SK-N-MC (cell line): ENCODE results near the gene NOL6.
A peak's percentile ranks its signal among the peaks of the same experiment; 100 is the strongest.

Experiments used
- DNase-seq: peaks from one replicate; pipeline ENCODE4 v3.0.0-alpha.2; 2011; ENCODE audit warnings: low read depth, low spot score
- H3K27ac ChIP-seq: fragments of 200-600 bp; sonication (generic); 2 replicates; pipeline ENCODE4 v1.5.1; 2016; ENCODE audit warnings: mixed run types
- H3K36me3 ChIP-seq: fragments of 200-600 bp; sonication (generic); 2 replicates; pipeline ENCODE4 v1.6.1; 2017; ENCODE audit warnings: antibody characterized with exemption, low read length, mixed read lengths; ENCODE audit not compliant: insufficient read depth
- H3K4me3 ChIP-seq: fragments of 200-600 bp; sonication (generic); 2 replicates; pipeline ENCODE4 v1.5.1; 2016
- H3K9ac ChIP-seq: fragments of 200-600 bp; sonication (generic); 2 replicates; pipeline ENCODE4 v1.8.0; 2017; ENCODE audit warnings: mixed run types, mixed read lengths; ENCODE audit not compliant: insufficient read length
- H3K9me3 ChIP-seq: fragments of 200-600 bp; sonication (generic); 2 replicates; pipeline ENCODE4 v1.6.1; 2017; ENCODE audit warnings: low read depth, mild to moderate bottlenecking, antibody characterized with exemption, low read length, moderate library complexity, mixed read lengths
- EZH2 ChIP-seq: fragments of 200-600 bp; sonication (generic); IDR thresholded peaks from one replicate; pipeline ENCODE4 v1.6.1; 2017; ENCODE audit warnings: antibody characterized with exemption
- FOXP2 ChIP-seq: optimal IDR thresholded peaks from 2 replicates; pipeline ENCODE3; 2011; ENCODE audit warnings: mild to moderate bottlenecking, moderate library complexity; ENCODE audit not compliant: insufficient read depth; ENCODE audit errors: extremely low read length, control extremely low read depth
- POLR2AphosphoS5 ChIP-seq: IDR thresholded peaks from 2 replicates; pipeline ENCODE4 v1.6.1; 2012; ENCODE audit warnings: mild to moderate bottlenecking, low read depth, low read length, borderline replicate concordance

The NOL6 gene

DNA sequence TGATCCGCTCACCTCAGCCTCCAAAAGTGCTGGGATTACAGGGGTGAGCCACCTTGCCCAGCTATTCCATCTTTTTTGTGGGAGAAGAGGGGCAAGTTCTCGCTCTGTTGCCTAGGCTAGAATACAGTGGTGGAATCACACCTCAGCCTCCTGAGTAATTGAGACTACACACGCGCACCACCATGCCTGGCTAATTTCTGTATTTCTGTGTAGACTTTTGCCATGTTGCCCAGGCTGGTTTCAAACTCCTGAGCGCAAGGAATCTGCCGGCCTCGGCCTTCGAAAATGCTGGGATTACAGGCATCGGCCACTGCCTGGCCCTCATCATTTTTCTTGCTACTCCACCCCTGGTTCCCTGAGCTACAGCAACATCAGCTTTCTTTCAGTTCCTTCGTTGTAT lies 2.8 kb upstream of the NOL6 start:
- no peak overlapping the region for H3K4me3 ChIP-seq
- no peak for DNase-seq
- H3K36me3 ChIP-seq: peaks cover 9% of the 10 kb centered on the region
- TF ChIP-seq FOXP2 (no peak), EZH2 (no peak), POLR2AphosphoS5 (no peak)
- no peak overlapping the region for H3K9ac ChIP-seq
- H3K27ac ChIP-seq: no peak overlapping the region
- H3K9me3 ChIP-seq: no peaks in the 10 kb centered on the region

DNA sequence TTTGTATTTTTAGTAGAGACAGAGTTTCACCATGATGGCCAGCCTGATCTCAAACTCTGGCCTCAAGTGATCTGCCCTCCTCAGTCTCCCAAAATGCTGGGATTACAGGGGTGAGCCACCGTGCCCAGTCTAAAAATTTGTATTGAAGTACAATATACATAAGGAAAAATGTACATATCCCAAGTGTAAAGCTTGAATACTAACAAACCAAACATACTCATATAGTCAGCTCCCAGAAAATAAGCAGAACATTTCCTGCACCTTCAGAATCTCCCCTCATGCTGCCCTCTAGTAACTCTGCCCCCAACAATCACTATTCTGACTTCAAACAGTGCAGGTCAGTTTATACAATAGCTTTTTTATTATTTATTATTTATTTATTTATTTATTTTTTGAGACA lies 1.6 kb upstream of the NOL6 start:
- Histone ChIP-seq H3K4me3 (no peak overlapping the region), H3K9ac (no peak overlapping the region), H3K36me3 (peaks cover 17% of the 10 kb centered on the region), H3K9me3 (no peaks in the 10 kb centered on the region), H3K27ac (no peak overlapping the region)
- DNase-seq: no peak
- TF ChIP-seq FOXP2: no peak
- no peak for TF ChIP-seq EZH2

DNA sequence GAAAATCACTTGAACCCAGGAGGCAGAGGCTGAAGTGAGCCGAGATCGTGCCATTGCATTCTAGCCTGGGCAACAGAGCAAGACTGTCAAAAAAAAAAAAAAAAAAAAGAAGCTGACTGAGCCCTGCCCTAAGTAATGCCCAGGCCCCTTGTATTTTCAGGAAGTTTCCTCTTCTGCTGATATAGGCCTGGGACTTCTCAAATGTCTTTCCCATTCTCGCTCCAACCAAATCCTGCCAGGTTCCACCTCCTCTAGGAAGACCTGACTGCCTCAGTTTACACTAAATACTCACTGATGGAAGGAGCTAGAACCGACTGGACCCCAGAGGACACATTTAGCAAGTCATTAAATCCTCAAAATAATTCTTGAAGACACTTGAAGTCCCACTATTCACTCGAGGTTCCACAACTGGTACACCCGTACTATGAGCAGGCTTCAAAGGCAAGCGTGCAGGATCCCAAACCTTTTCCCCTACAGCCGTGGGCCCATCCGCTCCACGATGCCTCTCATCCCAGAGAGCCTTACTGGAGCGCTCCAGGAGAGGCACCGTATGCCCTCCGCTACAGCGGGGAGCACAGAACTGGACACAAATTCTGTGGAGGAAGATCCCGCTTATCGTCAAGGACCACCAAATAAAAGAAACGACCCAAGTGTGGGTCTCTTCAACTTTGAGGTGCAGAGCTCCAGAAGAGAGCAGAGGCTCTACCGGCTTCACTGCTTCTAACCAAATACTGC lies 676 bp downstream of the NOL6 start:
- Histone ChIP-seq H3K27ac (no peak overlapping the region), H3K9me3 (no peaks in the 10 kb centered on the region), H3K9ac (peak overlapping the region; percentile 91), H3K4me3 (peak overlapping the region; percentile 95), H3K36me3 (peaks cover 40% of the 10 kb centered on the region)
- TF ChIP-seq FOXP2 (no peak), POLR2AphosphoS5 (no peak), EZH2 (no peak)
- no peak for DNase-seq

DNA sequence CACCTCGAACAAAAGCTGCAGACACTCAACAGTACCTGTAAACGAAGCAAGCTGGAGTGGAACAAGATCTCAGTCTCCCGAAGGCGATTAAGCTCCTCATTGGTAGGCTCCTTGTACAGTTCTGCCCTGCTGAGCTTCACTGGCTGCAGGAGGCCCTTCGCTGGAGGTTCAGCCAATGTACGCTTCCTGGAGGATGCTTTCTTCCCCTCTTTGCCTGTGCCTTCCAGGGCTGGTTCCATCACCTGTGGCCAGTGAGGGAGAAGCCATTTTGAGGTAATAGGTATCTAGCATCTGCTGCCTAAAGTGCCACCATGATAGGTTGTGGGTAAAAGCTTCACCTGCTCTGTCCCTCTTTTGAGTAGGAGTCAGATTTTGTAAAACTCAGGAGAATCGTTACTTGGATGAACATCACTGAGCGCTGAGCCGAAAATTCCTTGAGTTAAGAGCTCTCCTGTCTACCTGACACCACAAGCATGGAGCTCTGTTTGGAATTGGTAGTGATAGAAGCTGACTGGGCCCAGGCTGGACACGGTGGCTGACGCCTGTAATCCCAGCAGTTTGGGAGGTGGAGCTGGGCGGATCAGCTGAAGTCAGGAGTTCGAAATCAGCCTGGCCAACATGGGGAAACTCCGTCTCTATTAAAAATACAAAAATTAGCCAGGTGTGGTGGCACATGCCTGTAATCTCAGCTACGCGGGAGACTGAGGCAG lies 1.4 kb downstream of the NOL6 start:
- Histone ChIP-seq H3K27ac (no peak overlapping the region), H3K4me3 (peak overlapping the region; percentile 95), H3K9ac (peak overlapping the region; percentile 91), H3K9me3 (no peaks in the 10 kb centered on the region), H3K36me3 (peaks cover 47% of the 10 kb centered on the region)
- no peak for DNase-seq
- TF ChIP-seq FOXP2 (no peak), POLR2AphosphoS5 (no peak), EZH2 (no peak)

DNA sequence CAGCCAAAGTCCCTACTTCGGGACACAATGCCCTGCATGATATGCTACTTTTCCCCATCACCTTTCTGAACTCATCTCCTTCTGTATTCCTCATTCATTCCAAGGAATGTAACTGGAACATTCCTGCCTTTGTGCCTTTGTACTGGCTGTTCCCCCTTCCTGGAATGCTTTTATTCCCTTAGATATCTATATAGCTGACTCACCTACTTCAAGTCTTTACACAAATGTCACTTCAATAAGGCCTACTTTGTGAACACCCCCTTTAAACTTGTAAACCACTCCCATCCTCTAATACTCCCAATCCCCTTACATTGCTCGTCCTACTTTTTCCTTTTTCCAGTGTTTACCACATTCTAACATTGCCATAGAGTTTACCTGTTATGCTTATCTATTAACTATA lies 2.4 kb downstream of the NOL6 start:
- TF ChIP-seq POLR2AphosphoS5 (no peak), FOXP2 (no peak), EZH2 (no peak)
- no peak overlapping the region for H3K27ac ChIP-seq
- H3K9ac ChIP-seq: no peak overlapping the region
- H3K9me3 ChIP-seq: no peaks in the 10 kb centered on the region
- H3K4me3 ChIP-seq: no peak overlapping the region
- H3K36me3 ChIP-seq: peaks cover 57% of the 10 kb centered on the region
- DNase-seq: no peak

DNA sequence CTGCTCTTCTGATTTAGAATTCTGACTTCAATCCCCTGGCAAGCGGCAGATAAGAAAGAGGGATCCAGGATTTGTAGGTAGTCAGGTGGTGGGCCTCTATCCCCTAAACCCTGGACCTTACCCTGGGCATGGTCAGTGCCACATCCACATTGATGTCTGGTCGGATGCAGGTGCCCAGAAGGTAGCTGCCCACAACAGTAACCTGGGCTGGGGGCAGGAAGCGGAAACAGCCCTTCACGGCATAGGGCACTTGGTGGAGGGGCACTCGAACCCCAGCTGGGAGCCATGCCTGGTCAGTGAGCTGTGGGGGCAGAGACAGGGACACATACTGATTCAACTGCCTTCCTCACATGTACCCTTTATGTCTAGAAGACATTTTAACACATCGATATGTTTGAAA lies 3.8 kb downstream of the NOL6 start:
- TF ChIP-seq EZH2 (no peak), POLR2AphosphoS5 (no peak), FOXP2 (no peak)
- H3K9ac ChIP-seq: no peak overlapping the region
- no peaks in the 10 kb centered on the region for H3K9me3 ChIP-seq
- no peak overlapping the region for H3K4me3 ChIP-seq
- no peak for DNase-seq
- H3K36me3 ChIP-seq: peaks cover 71% of the 10 kb centered on the region
- H3K27ac ChIP-seq: no peak overlapping the region

DNA sequence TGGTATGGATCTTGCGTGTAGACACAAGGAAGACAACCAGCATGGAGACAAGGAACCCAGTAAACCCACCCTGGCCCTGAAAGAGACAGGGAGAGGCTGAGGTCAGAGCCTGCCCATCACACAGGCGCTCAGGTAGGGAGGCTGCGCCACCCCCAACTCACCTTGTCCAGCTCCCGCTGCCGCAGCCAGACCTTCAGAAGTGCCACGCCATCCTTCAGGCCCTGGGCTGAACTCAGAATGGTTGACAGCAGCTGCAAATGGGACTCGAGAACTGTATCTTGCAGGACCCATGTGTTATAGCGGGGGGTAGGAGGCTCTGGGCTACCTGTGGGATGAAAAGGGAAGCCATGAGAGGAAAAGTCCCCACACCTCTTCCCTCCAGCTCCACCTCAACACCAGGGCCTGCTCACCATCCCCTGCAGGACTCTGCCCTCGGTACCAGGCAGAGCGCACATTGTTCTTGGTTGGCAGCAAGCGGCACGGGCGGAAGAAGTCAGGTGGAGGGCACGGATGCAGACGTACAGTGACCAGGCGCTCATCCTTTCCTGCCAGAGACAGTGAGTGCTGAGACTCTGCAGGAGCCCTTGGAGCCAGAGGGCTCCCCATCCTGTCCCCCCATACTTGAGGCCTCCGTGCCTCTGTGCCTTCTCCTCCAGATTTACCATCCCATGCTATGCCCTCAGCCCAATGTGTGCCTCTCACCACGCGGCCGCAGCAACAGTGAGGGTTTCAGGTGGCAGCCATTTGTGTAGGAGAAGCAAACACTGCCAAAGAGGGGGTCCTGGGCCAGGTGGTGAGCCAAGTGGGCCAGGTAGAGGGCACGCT lies 4.7 kb downstream of the NOL6 start:
- Histone ChIP-seq H3K27ac (no peak overlapping the region), H3K36me3 (peaks cover 80% of the 10 kb centered on the region)

DNA sequence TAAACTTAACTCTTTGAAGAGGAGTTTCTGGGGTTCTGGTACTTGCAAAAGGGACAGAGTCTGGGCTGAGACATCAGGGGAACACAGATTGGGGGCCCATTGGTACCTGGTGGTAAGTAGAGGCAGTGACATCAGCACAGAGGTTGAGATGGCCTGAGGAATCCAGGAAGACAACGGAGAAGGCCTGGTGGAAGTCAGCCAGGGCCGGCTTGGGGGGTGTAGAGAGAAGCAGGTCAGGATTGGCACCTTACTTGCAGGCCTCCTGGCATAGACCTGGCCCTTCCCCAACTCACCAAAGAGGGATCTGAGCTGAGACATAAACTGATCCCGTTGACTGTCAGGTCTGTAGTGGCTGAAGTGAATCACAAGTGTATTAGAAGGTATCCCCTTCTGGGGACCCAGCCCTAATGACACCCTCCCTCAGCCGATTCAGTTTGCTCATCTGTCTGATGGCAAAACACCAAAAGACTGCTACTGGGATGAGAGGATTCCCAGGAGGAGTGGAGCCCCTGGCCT lies 5.5 kb downstream of the NOL6 start:
- H3K9me3 ChIP-seq: no peaks in the 10 kb centered on the region
- DNase-seq: no peak
- H3K9ac ChIP-seq: no peak overlapping the region
- H3K4me3 ChIP-seq: no peak overlapping the region
- no peak overlapping the region for H3K27ac ChIP-seq
- TF ChIP-seq POLR2AphosphoS5: no peak
- TF ChIP-seq EZH2: no peak
- no peak for TF ChIP-seq FOXP2
- H3K36me3 ChIP-seq: peaks cover 87% of the 10 kb centered on the region

More for the DNA sequence above, 4.7 kb downstream of the NOL6 start:
- no peak for TF ChIP-seq POLR2AphosphoS5
- TF ChIP-seq EZH2: no peak
- TF ChIP-seq FOXP2: no peak
- no peak overlapping the region for H3K9ac ChIP-seq
- no peaks in the 10 kb centered on the region for H3K9me3 ChIP-seq
- DNase-seq: no peak
- H3K4me3 ChIP-seq: no peak overlapping the region

DNA sequence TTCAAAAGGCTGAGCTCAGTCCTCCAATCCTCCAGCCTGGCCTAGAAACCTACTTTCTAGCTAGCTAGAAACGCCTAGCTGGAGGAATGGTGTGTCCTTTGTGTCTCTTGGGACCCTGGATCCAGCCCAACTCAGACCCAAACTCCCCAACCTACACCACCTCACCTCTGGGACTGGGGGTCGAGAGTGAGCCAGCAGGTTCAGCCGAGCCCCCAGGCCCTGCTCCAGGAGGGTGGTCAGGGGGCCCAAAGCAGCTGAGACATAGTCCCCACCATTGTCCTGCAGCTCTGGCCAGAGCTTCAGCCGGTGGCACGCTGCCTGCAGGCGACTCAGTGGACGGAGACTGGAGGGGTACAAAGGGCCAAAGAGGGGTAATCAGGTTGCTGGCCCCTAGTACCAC lies 6.2 kb downstream of the NOL6 start:
- no peak overlapping the region for H3K9ac ChIP-seq
- no peak for DNase-seq
- no peak overlapping the region for H3K27ac ChIP-seq
- H3K36me3 ChIP-seq: peaks cover 95% of the 10 kb centered on the region
- no peaks in the 10 kb centered on the region for H3K9me3 ChIP-seq
- TF ChIP-seq POLR2AphosphoS5: no peak
- TF ChIP-seq FOXP2: no peak
- TF ChIP-seq EZH2: no peak
- no peak overlapping the region for H3K4me3 ChIP-seq
